Caco-2 (cell line): Measurements from ENCODE around the gene LDB2. TPM values are rescaled to one million over a fixed set of nuclear protein-coding genes. Genes with fewer than 3 reads are reported as not detected.

Source experiments
- BruUV-seq: library from RNA; stranded (reverse); fragments of 400-500 nt; replicated peaks from 2 replicates; lab custom pipeline; 2021; lab: Mats Ljungman, UMichigan
- CTCF ChIA-PET: fragments of 300-600 bp; sonication (Branson Sonifier 250); formaldehyde crosslinking; loops from one replicate; lab custom pipeline; 2022; ENCODE audit warnings: antibody characterized with exemption; lab: Charles Lee
- POLR2A ChIA-PET: fragments of 300-600 bp; sonication (Branson Sonifier 250); formaldehyde crosslinking; loops from one replicate; lab custom pipeline; 2022; ENCODE audit warnings: antibody characterized with exemption; lab: Charles Lee
- DNase-seq, 2 experiments: peaks; one replicate each; pipeline versions ENCODE4 v3.0.0 to v3.0.0-alpha.2; 2020 to 2022
- H3K27me3 ChIP-seq: replicated peaks from 2 replicates; pipeline ENCODE4 v1.6.0; 2011; ENCODE audit warnings: low read length; ENCODE audit not compliant: control insufficient read depth, insufficient read depth
- H3K36me3 ChIP-seq: 2 replicates; pipeline ENCODE4 v1.5.1; 2011; ENCODE audit warnings: low read length; ENCODE audit not compliant: control insufficient read depth, insufficient read depth
- H3K4me1 ChIP-seq: fragments of 250-450 bp; sonication (Bioruptor Pico); 2 replicates; pipeline ENCODE4 v1.5.1; 2020; ENCODE audit warnings: mild to moderate bottlenecking
- H3K4me3 ChIP-seq: 2 replicates; pipeline ENCODE4 v1.5.1; 2011; ENCODE audit warnings: low read depth, mild to moderate bottlenecking, control low read depth, low read length
- H3K9me3 ChIP-seq: fragments of 250-450 bp; sonication (Bioruptor Pico); 2 replicates; pipeline ENCODE4 v1.5.1; 2020; ENCODE audit warnings: mild to moderate bottlenecking, moderate library complexity
- H3K27ac Mint-ChIP-seq: one replicate; pipeline ENCODE4 v1.8.0; 2022; ENCODE audit warnings: mixed read lengths; ENCODE audit not compliant: unreplicated experiment
- H3K27me3 Mint-ChIP-seq: one replicate; pipeline ENCODE4 v1.8.0; 2022; ENCODE audit warnings: mixed read lengths; ENCODE audit not compliant: insufficient read depth, unreplicated experiment
- H3K36me3 Mint-ChIP-seq: one replicate; pipeline ENCODE4 v1.8.0; 2022; ENCODE audit warnings: mild to moderate bottlenecking, mixed read lengths; ENCODE audit not compliant: insufficient read depth, unreplicated experiment
- H3K4me1 Mint-ChIP-seq: one replicate; pipeline ENCODE4 v1.8.0; 2022; ENCODE audit warnings: low read depth, mixed read lengths; ENCODE audit not compliant: unreplicated experiment
- H3K4me3 Mint-ChIP-seq: one replicate; pipeline ENCODE4 v1.8.0; 2022; ENCODE audit warnings: mild to moderate bottlenecking, moderate library complexity, mixed read lengths; ENCODE audit not compliant: unreplicated experiment
- H3K9me3 Mint-ChIP-seq: one replicate; pipeline ENCODE4 v1.8.0; 2022; ENCODE audit warnings: mixed read lengths; ENCODE audit not compliant: unreplicated experiment
- CTCF ChIP-seq, 2 experiments: fragments of 200-600 bp in 1 of 2; IDR thresholded peaks; 1 replicate in 1 of 2; 2 replicates in 1 of 2; pipeline versions ENCODE4 v1.5.1 to v1.8.0; 2011 to 2022; ENCODE audit warnings: antibody characterized with exemption in 1 of 2, control low read depth in 1 of 2, inconsistent platforms in 1 of 2, low read depth in 1 of 2, low read length in 1 of 2, mild to moderate bottlenecking in 1 of 2, moderate library complexity in 1 of 2; ENCODE audit not compliant: insufficient read depth in 1 of 2, severe bottlenecking in 1 of 2, unreplicated experiment in 1 of 2
- intact Hi-C: fragments of 100-400 bp; cut with micrococcal nuclease; formaldehyde crosslinking; loops from one replicate; pipeline ENCODE4 v1.10.0; 2022; ENCODE audit not compliant: unreplicated experiment
- total RNA-seq: library from RNA; stranded (reverse); gene quantifications from 2 replicates; pipeline ENCODE4 v1.2.3, GENCODE V29; 2022

Gene LDB2
- total RNA-seq, 1 experiment from 2014 or later, result not detected

GRCh38 chr4:16484711-16485110 lies 413.7 kb downstream of the LDB2 start:
- no peaks in the 10 kb centered on the region for H3K4me1 ChIP-seq
- no peaks in the 10 kb centered on the region for H3K27me3 Mint-ChIP-seq
- H3K9me3 ChIP-seq, result no peaks in the 10 kb centered on the region
- H3K27ac Mint-ChIP-seq, result no peak overlapping the region
- H3K4me3 Mint-ChIP-seq, result no peak overlapping the region
- DNase-seq, result no peak
- no peaks in the 10 kb centered on the region for H3K36me3 Mint-ChIP-seq
- intact Hi-C loops, result no loop called here
- BruUV-seq, result no TSS peak
- no peak for TF ChIP-seq CTCF (IDR thresholded peaks at IDR 0.05; ENCODE audit: insufficient read depth in 1 of 2, low read depth in 1 of 2, low read length in 1 of 2, severe bottlenecking in 1 of 2, unreplicated experiment in 1 of 2)
- no peaks in the 10 kb centered on the region for H3K9me3 Mint-ChIP-seq
- no peaks in the 10 kb centered on the region for H3K36me3 ChIP-seq
- ChIA-PET CTCF (no interaction called here), POLR2A (no interaction called here)
- H3K4me3 ChIP-seq, result no peak overlapping the region
- H3K4me1 Mint-ChIP-seq, result no peaks in the 10 kb centered on the region
- no peaks in the 10 kb centered on the region for H3K27me3 ChIP-seq

GRCh38 chr4:16483540-16483939 lies 414.9 kb downstream of the LDB2 start:
- POLR2A ChIA-PET, result no interaction called here
- Histone ChIP-seq H3K4me3 (no peak overlapping the region), H3K36me3 (no peaks in the 10 kb centered on the region), H3K4me1 (no peaks in the 10 kb centered on the region), H3K9me3 (no peaks in the 10 kb centered on the region), H3K27me3 (no peaks in the 10 kb centered on the region)
- no peak for DNase-seq
- no peaks in the 10 kb centered on the region for H3K36me3 Mint-ChIP-seq
- H3K4me3 Mint-ChIP-seq, result no peak overlapping the region
- no TSS peak for BruUV-seq
- CTCF ChIA-PET, result no interaction called here
- H3K27ac Mint-ChIP-seq, result no peak overlapping the region
- no peak for TF ChIP-seq CTCF (IDR thresholded peaks at IDR 0.05; ENCODE audit: insufficient read depth in 1 of 2, low read depth in 1 of 2, low read length in 1 of 2, severe bottlenecking in 1 of 2, unreplicated experiment in 1 of 2)
- H3K4me1 Mint-ChIP-seq, result no peaks in the 10 kb centered on the region
- intact Hi-C loops, result no loop called here
- H3K9me3 Mint-ChIP-seq, result no peaks in the 10 kb centered on the region
- H3K27me3 Mint-ChIP-seq, result no peaks in the 10 kb centered on the region

- DNase-seq, result no peak
- Histone ChIP-seq H3K9me3 (no peaks in the 10 kb centered on the region), H3K4me1 (no peaks in the 10 kb centered on the region), H3K4me3 (no peak overlapping the region), H3K36me3 (no peaks in the 10 kb centered on the region), H3K27me3 (no peaks in the 10 kb centered on the region)
- CTCF ChIA-PET, result no interaction called here
- Mint-ChIP-seq H3K27ac (no peak overlapping the region), H3K9me3 (no peaks in the 10 kb centered on the region), H3K4me3 (no peak overlapping the region), H3K27me3 (no peaks in the 10 kb centered on the region), H3K4me1 (no peaks in the 10 kb centered on the region), H3K36me3 (no peaks in the 10 kb centered on the region)
- TF ChIP-seq CTCF (IDR thresholded peaks at IDR 0.05; ENCODE audit: insufficient read depth in 1 of 2, low read depth in 1 of 2, low read length in 1 of 2, severe bottlenecking in 1 of 2, unreplicated experiment in 1 of 2), result no peak
- intact Hi-C loops, result no loop called here
- BruUV-seq, result no TSS peak
- POLR2A ChIA-PET, result no interaction called here
Measured at GRCh38 chr4:16480011-16480410, 418.4 kb downstream of the LDB2 start.
